ENCODE measurements around the gene PLEKHS1. TPM values are rescaled to one million over a fixed set of nuclear protein-coding genes. Genes with fewer than 3 reads are reported as not detected.

The PLEKHS1 gene
- total RNA-seq, 3 donors from 2014 or later = 5.3 to 19.3 (median 6.5) TPM

GRCh38 chr10:113776553-113776952, 25.1 kb downstream of the PLEKHS1 start:
- H3K4me3 ChIP-seq = no peak overlapping the region
- no peak for ATAC-seq
- H3K9me3 ChIP-seq = no peaks in the 10 kb centered on the region
- TF ChIP-seq CTCF (IDR thresholded peaks at IDR 0.05) = no peak
- H3K36me3 ChIP-seq (ENCODE audit: low read depth) = no peaks in the 10 kb centered on the region
- intact Hi-C loops (cut with DNase I, micrococcal nuclease) = no loop called here
- no peak for DNase-seq
- no peaks in the 10 kb centered on the region for H3K4me1 ChIP-seq (ENCODE audit: low read depth)

GRCh38 chr10:113780681-113781250, 29.3 kb downstream of the PLEKHS1 start:
- intact Hi-C loops (cut with DNase I, micrococcal nuclease) = no loop called here
- TF ChIP-seq CTCF (IDR thresholded peaks at IDR 0.05) = no peak
- H3K36me3 ChIP-seq (ENCODE audit: low read depth) = no peaks in the 10 kb centered on the region
- DNase-seq (peak in 2 of 3 donors; percentile 35 to 37), ATAC-seq (peak; percentile 36)
- no peaks in the 10 kb centered on the region for H3K4me1 ChIP-seq (ENCODE audit: low read depth)
- no peak overlapping the region for H3K4me3 ChIP-seq
- no peaks in the 10 kb centered on the region for H3K9me3 ChIP-seq

- TF ChIP-seq CTCF (IDR thresholded peaks at IDR 0.05) = no peak
- ATAC-seq (no peak), DNase-seq (no peak)
- Histone ChIP-seq H3K9me3 (no peaks in the 10 kb centered on the region), H3K4me1 (ENCODE audit: low read depth) (no peaks in the 10 kb centered on the region), H3K36me3 (ENCODE audit: low read depth) (no peaks in the 10 kb centered on the region), H3K4me3 (no peak overlapping the region)
- intact Hi-C loops (cut with DNase I, micrococcal nuclease) = no loop called here
These were observed 30.9 kb downstream of the PLEKHS1 start for GRCh38 chr10:113782367-113782766.

- intact Hi-C loops (cut with DNase I, micrococcal nuclease) = no loop called here
- no peak for ATAC-seq
- Histone ChIP-seq H3K4me3 (no peak overlapping the region), H3K36me3 (ENCODE audit: low read depth) (no peaks in the 10 kb centered on the region), H3K9me3 (no peaks in the 10 kb centered on the region), H3K4me1 (ENCODE audit: low read depth) (no peaks in the 10 kb centered on the region)
- TF ChIP-seq CTCF (IDR thresholded peaks at IDR 0.05) = no peak
- DNase-seq = no peak
These were observed 31.7 kb downstream of the PLEKHS1 start for GRCh38 chr10:113782986-113783704.

- DNase-seq (peak in 1 of 3 donors; percentile 37), ATAC-seq (peak; percentile 79)
- TF ChIP-seq CTCF (IDR thresholded peaks at IDR 0.05) = no peak
- Histone ChIP-seq H3K9me3 (no peaks in the 10 kb centered on the region), H3K36me3 (ENCODE audit: low read depth) (no peaks in the 10 kb centered on the region), H3K4me1 (ENCODE audit: low read depth) (no peaks in the 10 kb centered on the region), H3K4me3 (no peak overlapping the region)
- intact Hi-C loops (cut with DNase I, micrococcal nuclease) = no loop called here
These were observed 37.2 kb downstream of the PLEKHS1 start for GRCh38 chr10:113788604-113789083.
